KOPT-K1 (cell line): ENCODE measurements around the gene KRT17.
"Not testable (repeated sequence)": the region's sequence is repeated elsewhere in the genome, so short reads cannot be mapped to it uniquely, and the experiment has no call there.

Experiments used
- H3K27ac ChIP-seq: fragments of 200-600 bp; sonication (generic); 2 replicates; pipeline ENCODE4 v1.5.1; 2016; ENCODE audit warnings: antibody characterized with exemption, mild to moderate bottlenecking, low read depth, low read length; ENCODE audit not compliant: poor library complexity, severe bottlenecking
- H3K36me3 ChIP-seq: fragments of 200-600 bp; sonication (generic); 2 replicates; pipeline ENCODE4 v1.5.1; 2017; ENCODE audit warnings: antibody characterized with exemption, mild to moderate bottlenecking, low read length, moderate library complexity; ENCODE audit not compliant: insufficient read depth
- H3K9me3 ChIP-seq: fragments of 200-600 bp; sonication (generic); 2 replicates; pipeline ENCODE4 v1.5.1; 2017; ENCODE audit warnings: antibody characterized with exemption, low read length, mild to moderate bottlenecking; ENCODE audit not compliant: insufficient read depth, poor library complexity, severe bottlenecking

The KRT17 gene

GRCh38 chr17:41631025-41631897 is 6.9 kb upstream of the KRT17 start:
- H3K27ac ChIP-seq, result no peak overlapping the region
- H3K36me3 ChIP-seq, result no peaks in the 10 kb centered on the region
- H3K9me3 ChIP-seq, result no peaks in the 10 kb centered on the region

GRCh38 chr17:41629826-41630670 is 5.7 kb upstream of the KRT17 start:
- no peaks in the 10 kb centered on the region for H3K9me3 ChIP-seq
- H3K27ac ChIP-seq, result no peak overlapping the region
- no peaks in the 10 kb centered on the region for H3K36me3 ChIP-seq

GRCh38 chr17:41629316-41629715 is 4.9 kb upstream of the KRT17 start:
- Histone ChIP-seq H3K27ac (no peak overlapping the region), H3K9me3 (no peaks in the 10 kb centered on the region)

GRCh38 chr17:41628621-41629255 is 4.4 kb upstream of the KRT17 start:
- not testable (repeated sequence) for H3K36me3 ChIP-seq, H3K9me3 ChIP-seq, H3K27ac ChIP-seq

More at GRCh38 chr17:41629316-41629715, 4.9 kb upstream of the KRT17 start:
- H3K36me3 ChIP-seq, result no peaks in the 10 kb centered on the region

- not testable (repeated sequence) for H3K9me3 ChIP-seq, H3K36me3 ChIP-seq, H3K27ac ChIP-seq
Observed at GRCh38 chr17:41628073-41628370, 3.6 kb upstream of the KRT17 start.

- Histone ChIP-seq H3K9me3 (no peaks in the 10 kb centered on the region), H3K36me3 (no peaks in the 10 kb centered on the region), H3K27ac (no peak overlapping the region)
Observed at GRCh38 chr17:41627316-41628072, 3.1 kb upstream of the KRT17 start.

- H3K9me3 ChIP-seq, H3K36me3 ChIP-seq, H3K27ac ChIP-seq: not testable (repeated sequence)
Observed at GRCh38 chr17:41626914-41627295, 2.5 kb upstream of the KRT17 start.

- H3K27ac ChIP-seq, H3K9me3 ChIP-seq, H3K36me3 ChIP-seq: not testable (repeated sequence)
Observed at GRCh38 chr17:41626028-41626913, 1.9 kb upstream of the KRT17 start.

GRCh38 chr17:41625602-41626001 is 1.2 kb upstream of the KRT17 start:
- no peaks in the 10 kb centered on the region for H3K9me3 ChIP-seq
- no peak overlapping the region for H3K27ac ChIP-seq
- no peaks in the 10 kb centered on the region for H3K36me3 ChIP-seq

GRCh38 chr17:41623184-41623861 is 1.1 kb downstream of the KRT17 start:
- H3K27ac ChIP-seq, H3K36me3 ChIP-seq, H3K9me3 ChIP-seq: not testable (repeated sequence)

GRCh38 chr17:41622340-41623183 is 1.8 kb downstream of the KRT17 start:
- H3K36me3 ChIP-seq, H3K27ac ChIP-seq, H3K9me3 ChIP-seq: not testable (repeated sequence)

GRCh38 chr17:41621916-41622315 is 2.5 kb downstream of the KRT17 start:
- Histone ChIP-seq H3K36me3 (no peaks in the 10 kb centered on the region), H3K27ac (no peak overlapping the region), H3K9me3 (no peaks in the 10 kb centered on the region)

- H3K9me3 ChIP-seq, H3K36me3 ChIP-seq, H3K27ac ChIP-seq: not testable (repeated sequence)
Observed at GRCh38 chr17:41621435-41621817, 2.9 kb downstream of the KRT17 start.
